Left forelimb (tissue), 1 donor: ENCODE results near the gene BGLAP.
"Not testable (repeated sequence)": the region's sequence is repeated elsewhere in the genome, so short reads cannot be mapped to it uniquely, and the experiment has no call there.

Experiments
- DNase-seq: peaks from one replicate; pipeline ENCODE4 v3.0.0-alpha.2; 2018; ENCODE audit warnings: low spot score

Gene BGLAP

DNA sequence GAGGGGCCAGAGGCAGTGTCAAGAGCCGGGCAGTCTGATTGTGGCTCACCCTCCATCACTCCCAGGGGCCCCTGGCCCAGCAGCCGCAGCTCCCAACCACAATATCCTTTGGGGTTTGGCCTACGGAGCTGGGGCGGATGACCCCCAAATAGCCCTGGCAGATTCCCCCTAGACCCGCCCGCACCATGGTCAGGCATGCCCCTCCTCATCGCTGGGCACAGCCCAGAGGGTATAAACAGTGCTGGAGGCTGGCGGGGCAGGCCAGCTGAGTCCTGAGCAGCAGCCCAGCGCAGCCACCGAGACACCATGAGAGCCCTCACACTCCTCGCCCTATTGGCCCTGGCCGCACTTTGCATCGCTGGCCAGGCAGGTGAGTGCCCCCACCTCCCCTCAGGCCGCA lies at the start of gene BGLAP:
Gene BGLAP (plus strand): TSS at position 259 of the 400 bp plus-strand sequence. CDS start 48 bp downstream, at position 307.
- DNase-seq, result no peak

DNA sequence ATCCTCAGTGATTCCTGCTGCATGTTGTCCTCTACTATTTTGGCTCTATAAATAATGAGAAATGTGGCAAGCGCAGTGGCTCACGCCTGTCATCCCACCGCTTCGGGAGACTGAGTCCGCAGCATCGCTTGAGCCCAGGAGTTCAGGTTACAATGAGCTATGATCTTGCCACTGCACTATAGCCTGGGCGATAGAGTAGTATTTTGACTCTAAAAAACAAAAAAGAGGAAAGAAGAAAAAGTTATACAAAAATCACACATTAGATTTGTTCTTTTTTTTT lies 48.8 kb upstream of the BGLAP start:
- no peak for DNase-seq

DNA sequence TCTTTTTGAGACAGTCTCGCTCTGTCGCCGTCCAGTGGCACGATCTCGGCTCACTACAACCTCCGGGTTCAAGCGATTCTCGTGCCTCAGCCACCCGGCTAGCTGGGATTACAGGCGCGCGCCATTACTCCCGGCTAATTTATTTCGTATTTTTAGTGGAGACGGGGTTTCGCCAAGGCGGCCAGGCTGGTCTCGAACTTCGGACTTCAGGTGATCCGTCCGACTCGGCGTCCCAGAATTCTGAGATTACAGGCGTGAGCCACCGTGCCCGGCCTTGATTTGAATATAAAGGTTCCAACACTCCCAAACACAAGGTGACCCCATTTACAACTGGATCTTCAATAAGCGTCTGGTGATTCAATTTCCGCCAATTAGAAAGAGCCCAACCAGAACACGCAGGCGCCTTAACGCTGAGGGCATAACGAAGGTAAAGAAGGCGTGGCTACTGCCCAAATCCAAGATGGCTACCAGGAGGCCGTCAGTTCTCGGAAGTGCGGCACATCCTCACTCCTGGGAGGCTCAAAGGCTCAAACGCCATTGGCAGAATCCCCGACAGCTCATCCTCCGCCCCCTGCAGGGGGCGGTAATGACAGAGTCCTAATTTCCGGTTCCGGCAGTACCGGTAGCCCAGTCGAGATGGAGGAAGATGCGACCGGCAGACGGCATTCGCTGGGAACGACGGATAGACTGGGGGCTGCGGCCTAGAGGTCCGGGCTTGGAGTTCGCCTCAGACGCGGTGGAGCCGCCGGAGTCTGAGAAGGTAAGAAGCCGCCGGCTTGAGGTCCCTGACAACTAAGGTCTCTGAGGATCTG lies 48.3 kb upstream of the BGLAP start, which contains the start of gene SLC25A44:
Gene SLC25A44 (plus strand): TSS at position 617 of the 812 bp plus-strand sequence. CDS start 5,744 bp downstream, outside the sequence.
- DNase-seq, result peak; percentile 96

DNA sequence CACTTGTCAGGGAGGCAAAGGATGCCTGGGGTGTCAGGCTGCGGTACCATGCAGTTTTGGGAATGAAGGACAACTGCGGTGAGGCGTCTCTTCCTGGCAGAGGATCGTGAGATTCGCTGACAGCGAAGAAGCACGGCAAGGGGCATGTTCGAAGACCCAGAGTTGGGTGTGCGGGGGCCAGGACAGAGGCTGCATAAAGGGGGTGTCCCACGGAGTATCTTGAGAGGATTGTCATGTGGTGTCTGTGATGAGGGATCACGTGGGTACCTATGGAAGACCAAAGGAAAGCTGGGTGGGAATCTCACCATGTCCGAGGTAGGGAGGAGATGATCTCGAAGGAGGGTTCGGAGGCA lies 47.7 kb upstream of the BGLAP start:
- DNase-seq, result no peak

DNA sequence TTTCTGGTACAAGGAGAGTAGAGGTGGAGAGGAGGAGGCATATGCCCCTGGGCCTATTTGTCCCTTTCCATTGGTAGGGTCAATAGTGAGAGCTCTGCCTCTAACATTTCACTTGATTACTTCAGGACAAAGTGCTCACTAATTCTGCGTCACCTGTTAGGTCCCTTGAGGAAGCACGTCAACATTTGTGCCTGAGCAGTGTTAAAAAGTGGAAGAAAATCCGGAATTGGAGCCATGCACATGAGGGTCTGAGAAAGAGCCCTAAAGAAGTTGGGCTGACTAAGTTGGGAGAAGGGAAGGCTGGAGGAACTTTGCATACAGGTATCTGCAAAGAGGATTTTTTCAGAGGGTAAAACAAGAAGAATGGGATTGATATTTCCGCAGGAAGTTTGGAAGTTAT lies 46.1 kb upstream of the BGLAP start:
- no peak for DNase-seq

DNA sequence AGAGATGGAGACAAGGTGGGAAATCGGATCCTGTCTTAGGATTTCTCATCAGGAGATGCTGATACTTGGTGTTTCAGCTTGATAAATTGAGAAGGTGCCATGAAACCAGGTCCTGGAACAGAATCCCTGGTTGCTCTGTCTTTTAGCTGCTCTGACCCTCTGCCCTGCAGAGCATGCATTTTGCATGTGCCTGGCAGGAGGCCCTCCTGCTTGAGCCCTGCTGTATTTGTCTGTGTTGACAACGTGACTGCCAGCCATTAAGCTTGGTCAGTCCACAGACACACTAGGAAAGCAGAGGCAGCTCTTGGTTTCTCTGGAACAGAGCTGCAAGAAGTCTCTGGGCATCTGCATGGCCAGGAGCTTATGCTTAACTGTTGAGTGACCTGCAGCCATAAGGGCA lies 45.5 kb upstream of the BGLAP start:
- no peak for DNase-seq

DNA sequence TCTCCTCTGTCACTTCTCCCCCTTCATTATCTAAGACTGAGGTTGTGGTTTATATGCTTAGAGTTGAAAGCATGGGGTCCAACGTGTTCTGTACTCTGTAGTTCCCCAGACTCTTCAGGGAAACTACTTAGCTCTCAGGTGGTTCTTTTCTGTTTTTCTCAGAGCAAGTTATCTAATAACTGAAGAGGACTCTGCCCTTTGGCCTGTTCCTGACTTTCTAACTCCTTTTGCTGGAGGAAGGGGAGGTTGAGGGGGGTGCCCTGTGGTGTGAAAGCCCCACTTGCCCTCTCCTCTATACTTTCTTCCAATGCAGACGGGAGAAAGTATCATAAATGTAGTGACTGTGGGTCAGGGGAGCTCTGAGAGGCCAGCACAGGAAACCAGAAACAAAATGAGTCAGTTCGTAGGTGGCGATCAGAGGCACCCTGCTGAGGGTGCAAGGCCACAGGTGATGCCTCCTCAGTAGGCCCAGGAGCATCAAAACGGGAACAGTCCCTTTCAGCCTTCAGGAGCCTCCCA lies 43.1 kb upstream of the BGLAP start:
- DNase-seq, result no peak

DNA sequence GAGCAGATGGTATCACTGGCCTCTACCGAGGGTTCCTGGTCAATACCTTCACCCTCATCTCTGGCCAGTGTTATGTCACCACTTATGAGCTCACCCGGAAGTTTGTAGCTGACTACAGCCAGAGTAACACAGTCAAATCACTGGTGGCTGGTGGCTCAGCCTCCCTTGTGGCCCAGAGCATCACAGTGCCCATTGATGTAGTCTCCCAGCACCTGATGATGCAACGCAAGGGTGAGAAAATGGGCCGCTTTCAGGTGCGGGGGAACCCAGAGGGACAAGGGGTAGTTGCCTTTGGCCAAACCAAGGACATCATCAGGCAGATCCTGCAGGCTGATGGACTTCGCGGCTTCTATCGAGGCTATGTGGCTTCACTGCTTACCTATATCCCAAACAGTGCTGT lies 41.9 kb upstream of the BGLAP start:
- no peak for DNase-seq

DNA sequence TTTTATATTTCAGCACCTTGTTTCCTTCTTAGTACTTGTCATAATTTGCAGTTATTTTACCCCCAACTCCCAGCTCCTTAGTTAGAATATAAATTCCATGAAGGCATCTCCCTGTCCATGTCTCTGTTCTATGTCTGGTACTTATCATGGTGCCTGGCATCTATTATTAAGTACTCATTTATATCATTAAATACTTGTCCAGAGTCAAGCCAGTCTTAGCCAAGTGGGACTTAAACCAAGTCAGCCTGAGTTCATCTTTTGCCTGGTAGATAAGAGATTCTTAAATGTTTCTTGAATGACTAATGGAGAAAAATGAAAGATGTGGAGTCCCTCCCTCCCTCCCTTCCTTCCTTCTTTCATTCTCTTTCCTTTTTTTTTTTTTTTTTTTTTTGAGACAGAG lies 38.7 kb upstream of the BGLAP start:
- no peak for DNase-seq

DNA sequence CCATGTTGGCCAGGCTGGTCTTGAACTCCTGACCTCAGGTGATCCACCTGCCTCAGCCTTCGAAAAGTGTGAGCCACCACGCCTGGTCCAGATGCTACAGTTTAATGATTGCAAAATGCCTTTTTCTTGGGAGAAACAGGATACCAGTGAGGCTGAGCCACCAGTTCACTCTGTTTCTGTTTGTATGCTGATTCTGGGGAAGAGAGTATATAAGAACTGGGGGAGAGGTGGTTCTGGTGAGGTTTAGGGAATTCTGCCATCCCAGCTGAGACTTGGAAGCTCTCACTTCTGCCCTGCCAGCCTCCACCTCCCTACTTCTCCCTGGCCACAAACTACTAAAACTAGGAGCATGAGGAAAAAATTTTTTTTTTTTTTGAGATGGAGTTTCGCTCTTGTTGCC lies 37.3 kb upstream of the BGLAP start:
- no peak for DNase-seq

DNA sequence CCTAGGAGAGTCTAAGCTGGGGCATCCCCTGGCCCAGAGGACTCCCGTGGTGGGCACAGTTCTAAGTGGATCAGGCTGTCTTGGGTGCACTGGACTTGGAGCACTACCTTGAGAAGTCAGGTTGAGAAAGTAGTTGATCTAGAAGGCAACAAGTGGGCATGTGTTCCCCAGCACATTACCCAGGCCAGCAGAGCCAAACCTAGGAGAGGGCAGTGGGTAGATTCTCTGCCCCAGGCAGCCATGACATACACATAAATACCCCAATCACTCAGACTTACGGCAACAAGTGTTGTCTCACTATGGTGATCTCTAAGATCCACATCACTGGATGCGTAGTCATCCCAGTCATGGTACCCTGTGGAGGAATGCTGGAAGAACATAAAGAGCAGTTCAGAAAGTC lies 30.7 kb upstream of the BGLAP start:
- DNase-seq, result no peak

DNA sequence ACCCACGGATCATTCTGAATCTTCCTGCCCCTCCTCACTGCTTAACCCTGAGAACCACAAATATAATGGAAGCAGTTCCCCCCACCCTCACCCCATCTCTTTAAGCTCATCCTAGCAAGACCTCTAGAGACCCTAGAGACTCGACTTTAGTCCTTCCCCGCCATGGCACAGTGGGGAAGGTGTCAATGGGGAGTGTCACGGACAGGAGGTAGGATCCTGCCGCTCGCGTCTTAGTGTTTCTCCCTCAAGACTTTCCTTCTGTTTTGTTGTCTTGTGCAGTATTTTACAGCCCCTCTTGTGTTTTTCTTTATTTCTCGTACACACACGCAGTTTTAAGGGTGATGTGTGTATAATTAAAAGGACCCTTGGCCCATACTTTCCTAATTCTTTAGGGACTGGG lies 29.9 kb upstream of the BGLAP start:
- DNase-seq, result no peak

DNA sequence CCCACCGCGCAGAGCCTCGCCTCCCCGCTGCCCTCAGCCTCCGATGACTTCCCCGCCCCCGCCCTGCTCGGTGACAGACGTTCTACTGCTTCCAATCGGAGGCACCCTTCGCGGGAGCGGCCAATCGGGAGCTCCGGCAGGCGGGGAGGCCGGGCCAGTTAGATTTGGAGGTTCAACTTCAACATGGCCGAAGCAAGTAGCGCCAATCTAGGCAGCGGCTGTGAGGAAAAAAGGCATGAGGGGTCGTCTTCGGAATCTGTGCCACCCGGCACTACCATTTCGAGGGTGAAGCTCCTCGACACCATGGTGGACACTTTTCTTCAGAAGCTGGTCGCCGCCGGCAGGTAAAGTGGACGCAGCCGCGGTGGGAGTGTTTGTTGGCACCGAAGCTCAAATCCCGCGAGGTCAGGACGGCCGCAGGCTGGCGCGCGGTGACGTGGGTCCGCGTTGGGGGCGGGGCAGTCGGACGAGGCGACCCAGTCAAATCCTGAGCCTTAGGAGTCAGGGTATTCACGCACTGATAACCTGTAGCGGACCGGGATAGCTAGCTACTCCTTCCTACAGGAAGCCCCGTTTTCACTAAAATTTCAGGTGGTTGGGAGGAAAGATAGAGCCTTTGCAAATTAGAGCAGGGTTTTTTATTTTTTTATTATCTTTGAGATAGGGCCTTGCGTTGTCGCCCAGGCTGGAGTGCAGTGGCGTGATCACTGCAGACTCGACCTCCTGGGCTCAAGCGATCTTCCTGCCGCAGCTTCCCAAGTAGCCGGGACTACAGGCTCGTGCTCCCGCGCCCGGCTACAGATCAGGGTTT lies 28.9 kb upstream of the BGLAP start, which contains the start of gene PMF1:
Gene PMF1 (plus strand): TSS at position 175 of the 811 bp plus-strand sequence. CDS start 9 bp downstream, at position 184.
- DNase-seq, result peak; percentile 98

DNA sequence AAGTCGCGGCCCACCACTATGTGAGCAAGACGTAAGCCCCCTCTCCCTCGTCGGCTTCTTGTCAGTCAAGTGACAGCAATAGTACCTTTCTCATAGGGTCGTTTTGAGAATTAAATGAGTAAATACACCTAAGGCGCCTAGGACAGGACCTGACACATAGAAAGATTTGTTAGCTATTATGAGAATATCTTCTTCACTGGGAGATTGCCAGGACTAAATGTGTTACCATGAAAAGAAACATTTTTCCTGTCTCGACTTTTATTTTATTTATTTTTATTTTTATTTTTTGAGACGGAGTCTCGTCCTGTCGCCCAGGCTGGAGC lies 28.4 kb upstream of the BGLAP start:
- DNase-seq, result no peak

DNA sequence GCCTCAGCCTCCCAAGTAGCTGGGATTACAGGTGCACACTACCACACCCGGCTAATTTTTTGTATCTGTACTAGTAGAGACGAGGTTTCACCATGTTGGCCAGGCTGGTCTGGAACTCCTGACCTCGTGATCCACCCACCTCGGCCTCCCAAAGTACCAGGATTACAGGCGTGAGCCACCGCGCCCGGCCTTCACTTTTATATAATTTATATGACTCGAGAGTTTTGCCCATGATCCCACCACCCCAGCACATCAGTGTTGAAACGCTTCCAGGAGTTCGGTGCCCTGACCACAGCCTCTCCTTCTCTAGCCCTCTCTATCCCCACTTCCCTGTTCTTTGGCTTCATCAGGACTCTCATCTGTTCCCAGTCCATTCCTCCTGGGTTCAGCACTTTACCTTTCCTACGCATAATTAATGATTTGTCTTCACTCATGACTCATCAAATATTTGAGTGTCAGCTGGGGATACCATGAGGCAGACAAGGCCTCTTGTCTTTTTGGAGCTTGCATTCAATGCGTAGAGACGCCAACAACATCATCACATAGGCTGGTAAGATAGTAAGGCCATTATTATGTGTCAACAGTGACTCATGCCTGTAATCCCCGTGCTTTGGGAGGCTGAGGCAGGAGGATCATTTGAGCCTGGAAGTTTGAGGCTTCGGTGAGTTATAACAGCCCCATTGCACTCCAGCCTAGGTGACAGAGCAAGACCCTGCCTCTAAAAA lies 27.8 kb upstream of the BGLAP start:
- DNase-seq, result no peak

DNA sequence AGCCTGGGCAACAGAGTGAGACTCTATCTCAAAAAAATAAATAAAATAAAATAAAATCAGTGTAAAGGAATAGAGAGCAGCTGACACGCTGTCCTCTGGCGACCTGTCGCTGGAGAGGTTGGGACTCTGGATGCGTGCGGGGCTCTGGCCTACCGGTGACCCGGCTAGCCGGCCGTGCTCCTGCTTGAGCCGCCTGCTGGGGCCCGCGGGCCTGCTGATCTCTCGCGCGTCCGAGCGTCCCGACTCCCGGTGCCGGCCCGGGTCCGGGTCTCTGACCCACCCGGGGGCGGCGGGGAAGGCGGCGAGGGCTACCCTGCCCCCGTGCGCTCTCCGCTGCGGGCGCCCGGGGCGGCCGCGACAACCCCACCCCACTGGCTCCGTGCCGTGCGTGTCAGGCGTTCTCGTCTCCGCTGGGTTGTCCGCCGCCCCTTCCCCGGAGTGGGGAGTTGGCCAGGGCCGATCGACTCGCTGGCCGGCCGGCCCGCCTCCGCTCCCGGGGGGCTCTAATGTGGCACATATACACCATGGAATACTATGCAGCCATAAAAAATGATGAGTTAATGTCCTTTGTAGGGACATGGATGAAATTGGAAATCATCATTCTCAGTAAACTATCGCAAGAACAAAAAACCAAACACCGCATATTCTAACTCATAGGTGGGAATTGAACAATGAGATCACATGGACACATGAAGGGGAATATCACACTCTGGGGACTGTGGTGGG lies 25.5 kb upstream of the BGLAP start:
- not testable (repeated sequence) for DNase-seq

DNA sequence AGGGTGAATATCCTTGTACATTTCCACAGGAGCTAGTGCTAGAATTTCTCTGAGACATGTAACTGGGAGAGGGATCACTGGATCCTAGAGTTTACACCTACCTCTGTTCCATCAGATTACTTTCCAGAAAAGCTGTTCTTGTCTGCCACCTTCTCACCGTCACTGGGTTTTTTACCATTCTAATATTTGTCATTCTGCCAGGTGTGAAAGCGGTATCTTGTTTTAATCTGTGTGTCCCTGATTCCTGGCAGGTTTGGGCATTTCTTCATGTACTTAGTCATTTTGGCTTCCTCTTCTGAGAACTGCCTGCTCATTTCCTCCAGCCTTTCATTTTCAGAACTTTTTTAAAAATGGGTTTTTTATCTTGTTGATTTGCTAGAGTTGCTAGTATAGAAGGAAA lies 24.1 kb upstream of the BGLAP start:
- no peak for DNase-seq

DNA sequence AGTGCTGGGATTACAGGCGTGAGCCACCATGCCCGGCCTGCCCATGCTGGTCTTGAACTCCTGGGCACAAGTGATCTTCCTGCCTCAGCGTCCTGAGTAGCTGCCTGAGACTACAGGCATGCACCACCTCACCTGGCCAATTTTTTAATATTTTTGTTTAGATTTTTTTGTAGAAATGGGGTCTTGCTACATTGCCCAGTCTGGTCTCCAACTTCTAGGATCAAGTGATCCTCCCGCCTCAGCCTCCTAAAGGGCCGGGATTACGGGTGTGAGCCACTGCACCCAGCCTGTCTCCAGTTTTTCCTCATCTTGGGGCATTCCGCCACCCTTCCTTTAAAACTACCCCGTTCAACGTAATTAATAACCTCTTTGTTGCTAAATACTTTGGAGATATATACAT lies 21.8 kb upstream of the BGLAP start:
- no peak for DNase-seq

DNA sequence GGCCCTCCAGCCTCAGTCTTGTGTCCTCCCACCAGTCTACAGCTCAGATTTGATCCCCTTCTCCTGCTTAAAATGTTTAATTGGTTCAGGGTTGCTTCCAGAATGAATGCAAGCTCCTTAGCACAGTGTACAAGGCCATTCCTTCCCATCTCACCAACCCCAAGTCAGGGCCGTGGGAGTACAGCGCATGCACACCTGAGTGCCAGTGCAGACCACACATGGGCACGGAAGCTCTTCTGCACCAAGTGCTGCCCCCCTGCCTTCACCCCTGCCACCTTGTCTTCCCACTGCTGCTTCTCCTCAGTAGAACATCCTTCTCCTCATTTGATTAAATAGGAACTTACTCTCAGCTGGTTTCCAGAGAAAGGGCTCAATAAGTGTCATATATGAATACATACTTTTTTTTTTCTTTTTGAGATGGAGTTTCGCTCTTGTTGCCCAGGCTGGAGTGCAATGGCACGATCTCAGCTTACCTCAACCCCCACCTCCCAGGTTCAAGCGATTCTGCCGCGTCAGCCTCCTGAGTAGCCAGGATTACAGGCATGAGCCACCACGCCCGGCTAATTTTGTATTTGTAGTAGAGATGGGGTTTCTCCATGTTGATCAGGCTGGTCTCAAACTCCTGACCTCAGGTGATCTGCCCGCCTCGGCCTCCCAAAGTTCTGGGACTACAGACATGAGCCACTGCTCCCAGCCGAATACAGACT lies 19.8 kb upstream of the BGLAP start:
- no peak for DNase-seq

DNA sequence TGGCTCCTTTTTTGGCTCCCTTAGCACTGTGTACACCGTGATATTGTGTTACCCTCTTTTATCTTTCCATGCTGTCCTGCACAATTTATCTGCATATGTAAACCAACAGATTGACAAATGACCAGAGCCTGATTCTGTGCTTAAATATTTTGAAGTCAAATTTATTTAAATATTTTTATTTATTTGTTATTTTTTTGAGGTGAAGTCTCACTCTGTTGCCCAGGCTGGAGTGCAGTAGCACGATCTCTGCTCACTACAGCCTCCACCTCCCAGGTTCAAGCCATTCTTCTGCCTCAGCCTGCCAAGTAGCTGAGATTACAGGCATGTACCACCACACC lies 16.3 kb upstream of the BGLAP start:
- no peak for DNase-seq

DNA sequence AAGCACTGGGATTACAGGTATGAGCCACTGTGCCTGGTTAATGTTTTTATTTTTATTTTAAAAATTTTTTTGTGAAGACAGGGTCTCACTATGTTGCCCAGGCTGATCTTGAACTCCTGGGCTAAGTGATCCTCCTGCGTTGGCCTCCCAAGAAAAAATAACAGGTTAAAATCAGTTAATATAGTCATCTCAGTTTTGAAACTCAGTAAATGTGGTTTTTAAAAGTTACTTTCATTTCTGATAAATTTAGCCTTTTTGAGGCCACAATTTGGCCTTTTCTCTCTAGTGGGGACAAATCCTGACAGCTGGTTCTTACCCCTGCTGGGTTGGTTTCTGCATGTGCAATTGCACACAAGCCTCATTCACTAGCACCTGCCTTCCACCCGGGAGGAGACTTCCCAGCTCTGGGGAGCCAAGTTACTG lies 15.9 kb upstream of the BGLAP start:
- DNase-seq, result no peak
